PC-9 (cell line): ENCODE measurements around the gene AGAP1. TPM values are rescaled to one million over a fixed set of nuclear protein-coding genes. Genes with fewer than 3 reads are reported as not detected.

Experiments used
- BruUV-seq: library from RNA; stranded (reverse); fragments of 400-500 nt; replicated peaks from 2 replicates; lab custom pipeline; 2021; lab: Mats Ljungman, UMichigan
- CTCF ChIA-PET: fragments of 300-600 bp; sonication (Branson Sonifier 250); formaldehyde crosslinking; loops from one replicate; lab custom pipeline; 2022; ENCODE audit warnings: antibody characterized with exemption; lab: Charles Lee
- POLR2A ChIA-PET: fragments of 300-600 bp; sonication (Branson Sonifier 250); formaldehyde crosslinking; loops from one replicate; lab custom pipeline; 2022; ENCODE audit warnings: antibody characterized with exemption; ENCODE audit not compliant: unreplicated experiment; lab: Charles Lee
- DNase-seq, 2 experiments: peaks; one replicate each; pipeline versions ENCODE4 v3.0.0 to v3.0.0-alpha.2; 2015 to 2022; ENCODE audit warnings: mixed read lengths in 1 of 2
- H2AFZ ChIP-seq: fragments of 200-600 bp; sonication (generic); 2 replicates; pipeline ENCODE4 v1.8.1; 2017; ENCODE audit warnings: antibody characterized with exemption
- H3F3A ChIP-seq: fragments of 200-600 bp; sonication (generic); 2 replicates; pipeline ENCODE4 v1.8.1; 2017; ENCODE audit warnings: antibody characterized with exemption, mild to moderate bottlenecking, low read depth; ENCODE audit not compliant: insufficient read depth
- H3K27ac ChIP-seq: fragments of 200-600 bp; sonication (generic); 2 replicates; pipeline ENCODE4 v1.6.1; 2016; ENCODE audit warnings: mixed run types
- H3K27me3 ChIP-seq: fragments of 200-600 bp; sonication (generic); 2 replicates; pipeline ENCODE4 v1.6.1; 2016; ENCODE audit warnings: low read depth, mixed run types; ENCODE audit not compliant: insufficient read depth
- H3K36me3 ChIP-seq: fragments of 200-600 bp; sonication (generic); 2 replicates; pipeline ENCODE4 v1.6.1; 2016; ENCODE audit warnings: low read depth, mixed run types
- H3K4me1 ChIP-seq: fragments of 200-600 bp; sonication (generic); replicated peaks from 2 replicates; pipeline ENCODE4 v1.6.1; 2016; ENCODE audit warnings: mixed run types; ENCODE audit not compliant: insufficient read depth
- H3K4me2 ChIP-seq: fragments of 200-600 bp; sonication (generic); 2 replicates; pipeline ENCODE4 v1.6.1; 2017; ENCODE audit warnings: mixed run types
- H3K4me3 ChIP-seq: fragments of 200-600 bp; sonication (generic); 2 replicates; pipeline ENCODE4 v1.6.1; 2016; ENCODE audit warnings: mixed run types
- H3K79me2 ChIP-seq: fragments of 200-600 bp; sonication (generic); 2 replicates; pipeline ENCODE4 v1.6.1; 2017; ENCODE audit warnings: low read depth, mixed run types
- H3K9me2 ChIP-seq: fragments of 200-600 bp; sonication (generic); 2 replicates; pipeline ENCODE4 v1.8.1; 2017; ENCODE audit warnings: mild to moderate bottlenecking; ENCODE audit not compliant: insufficient read depth
- H3K9me3 ChIP-seq: fragments of 200-600 bp; sonication (generic); 2 replicates; pipeline ENCODE4 v1.8.1; 2016; ENCODE audit warnings: low read depth; ENCODE audit not compliant: insufficient read depth
- H4K20me1 ChIP-seq: fragments of 200-600 bp; sonication (generic); 2 replicates; pipeline ENCODE4 v1.8.1; 2017; ENCODE audit not compliant: insufficient read depth
- EZH2 ChIP-seq: fragments of 200-600 bp; sonication (generic); IDR thresholded peaks from 2 replicates; pipeline ENCODE4 v1.8.0; 2017; ENCODE audit warnings: antibody characterized with exemption, low read depth
- intact Hi-C: fragments of 100-400 bp; cut with micrococcal nuclease; formaldehyde crosslinking; loops from one replicate; pipeline ENCODE4 v1.10.0; 2022; ENCODE audit not compliant: unreplicated experiment
- total RNA-seq: library from RNA; stranded (reverse); gene quantifications from 2 replicates; pipeline ENCODE4 v1.2.3, GENCODE V29; 2021
- TF ChIP-seq, protein P1 (sequence below): fragments of 200-600 bp; sonication (generic); conservative IDR thresholded peaks from 2 replicates; pipeline ENCODE4 v1.6.1; 2017; ENCODE audit warnings: mixed run types, antibody characterized with exemption, mild to moderate bottlenecking, moderate library complexity

Gene AGAP1
- total RNA-seq, 1 experiment from 2014 or later: 91.4 TPM

DNA sequence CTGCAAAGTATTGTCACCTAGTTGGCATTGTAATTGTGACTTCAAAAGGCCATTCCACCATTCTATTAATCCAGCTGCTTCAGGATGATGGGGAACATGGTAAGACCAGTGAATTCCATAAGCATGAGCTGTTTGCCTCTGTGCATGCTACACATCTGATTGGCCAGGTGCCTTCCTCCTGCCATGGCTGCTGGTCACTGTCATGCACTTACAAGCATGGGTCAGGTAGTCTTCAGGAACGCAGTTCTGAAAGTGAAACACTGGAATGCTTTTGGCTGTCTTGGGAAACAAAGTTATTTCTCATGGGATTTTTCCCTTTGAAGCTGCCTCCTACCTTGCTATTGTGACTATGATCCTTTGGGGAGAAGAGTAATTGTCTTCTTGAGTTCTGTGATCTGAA lies 406.8 kb downstream of the AGAP1 start:
- Histone ChIP-seq H3K79me2 (no peaks in the 10 kb centered on the region), H3K4me3 (no peak overlapping the region), H3K36me3 (no peaks in the 10 kb centered on the region; the same call in 1 of the 2 replicates), H2AFZ (no peak overlapping the region), H3F3A (no peaks in the 10 kb centered on the region; the same call in 1 of the 2 replicates), H4K20me1 (peaks cover 5% of the 10 kb centered on the region; the same call in 1 of the 2 replicates), H3K9me2 (no peaks in the 10 kb centered on the region), H3K4me1 (no peaks in the 10 kb centered on the region), H3K9me3 (no peaks in the 10 kb centered on the region), H3K27ac (no peak overlapping the region), H3K4me2 (no peak overlapping the region), H3K27me3 (no peaks in the 10 kb centered on the region)
- TF ChIP-seq EZH2: no peak
- TF ChIP-seq, protein P1, sequence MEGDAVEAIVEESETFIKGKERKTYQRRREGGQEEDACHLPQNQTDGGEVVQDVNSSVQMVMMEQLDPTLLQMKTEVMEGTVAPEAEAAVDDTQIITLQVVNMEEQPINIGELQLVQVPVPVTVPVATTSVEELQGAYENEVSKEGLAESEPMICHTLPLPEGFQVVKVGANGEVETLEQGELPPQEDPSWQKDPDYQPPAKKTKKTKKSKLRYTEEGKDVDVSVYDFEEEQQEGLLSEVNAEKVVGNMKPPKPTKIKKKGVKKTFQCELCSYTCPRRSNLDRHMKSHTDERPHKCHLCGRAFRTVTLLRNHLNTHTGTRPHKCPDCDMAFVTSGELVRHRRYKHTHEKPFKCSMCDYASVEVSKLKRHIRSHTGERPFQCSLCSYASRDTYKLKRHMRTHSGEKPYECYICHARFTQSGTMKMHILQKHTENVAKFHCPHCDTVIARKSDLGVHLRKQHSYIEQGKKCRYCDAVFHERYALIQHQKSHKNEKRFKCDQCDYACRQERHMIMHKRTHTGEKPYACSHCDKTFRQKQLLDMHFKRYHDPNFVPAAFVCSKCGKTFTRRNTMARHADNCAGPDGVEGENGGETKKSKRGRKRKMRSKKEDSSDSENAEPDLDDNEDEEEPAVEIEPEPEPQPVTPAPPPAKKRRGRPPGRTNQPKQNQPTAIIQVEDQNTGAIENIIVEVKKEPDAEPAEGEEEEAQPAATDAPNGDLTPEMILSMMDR: no peak
- ChIA-PET POLR2A (interaction anchor here (0.7 kb wide), 1 partner anchor 11 kb away, joined by 5 read pairs; no protein-coding TSS in a partner anchor), CTCF (no interaction called here)
- intact Hi-C loops: no loop called here
- BruUV-seq: no TSS peak
- no peak for DNase-seq

DNA sequence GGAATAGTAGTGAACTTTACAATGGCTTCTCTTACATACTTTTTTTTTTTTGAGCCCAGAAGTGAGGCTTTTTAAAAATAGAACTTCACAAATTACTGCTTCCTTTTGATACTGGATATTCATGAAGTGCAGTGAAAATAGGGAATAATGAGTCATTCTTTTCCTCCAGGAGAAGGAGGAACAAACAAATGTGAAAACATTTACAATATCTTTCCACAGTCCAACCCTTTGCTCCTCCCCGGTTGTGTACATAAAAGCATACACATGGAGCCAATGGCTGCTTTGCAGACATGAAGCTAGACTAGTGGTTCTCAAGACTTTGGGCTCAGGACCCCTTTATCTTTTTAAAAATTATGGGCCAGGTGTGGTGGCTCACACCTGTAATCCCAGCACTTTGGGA lies 407.4 kb downstream of the AGAP1 start:
- POLR2A ChIA-PET: no interaction called here
- H3K27ac ChIP-seq: no peak overlapping the region

DNA sequence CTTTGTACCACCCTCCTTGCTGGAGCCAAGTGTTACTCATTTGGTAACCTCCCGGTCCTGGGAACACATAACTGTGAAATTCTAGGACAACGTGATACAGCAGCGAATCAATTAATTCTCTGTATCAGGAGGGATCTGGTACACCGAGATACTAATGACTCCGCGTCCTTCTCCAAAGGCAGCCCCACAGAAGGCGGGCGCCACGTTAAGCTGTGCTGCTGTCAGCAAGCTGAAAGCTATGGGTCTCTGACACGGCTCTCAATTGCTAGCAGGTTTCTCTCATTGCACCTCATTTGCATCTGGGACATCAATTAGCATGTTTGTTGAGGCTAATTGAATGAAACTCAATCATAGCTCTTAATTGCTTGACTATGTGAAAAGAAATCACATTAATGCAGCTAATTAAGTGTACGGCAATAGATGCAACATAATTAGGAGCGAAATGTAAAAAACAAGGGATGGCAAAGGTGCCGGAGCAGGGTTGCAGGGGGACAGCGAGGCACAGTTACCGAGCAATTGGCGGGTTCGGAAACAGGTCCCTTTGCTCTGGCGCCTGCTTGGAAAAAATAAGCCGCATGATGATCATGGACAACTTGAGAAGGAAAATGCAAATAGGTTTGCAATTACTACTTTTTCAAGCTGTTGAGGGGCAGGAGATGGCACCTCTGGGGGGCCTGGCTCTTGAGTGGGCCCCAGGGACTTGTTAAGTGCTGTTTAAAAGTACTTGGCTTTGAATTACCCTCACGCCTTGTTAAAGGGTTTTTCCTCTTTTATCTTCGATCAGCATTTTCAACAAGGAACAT lies 410.1 kb downstream of the AGAP1 start:
- no peak overlapping the region for H2AFZ ChIP-seq
- no peaks in the 10 kb centered on the region for H3K9me3 ChIP-seq
- H4K20me1 ChIP-seq: peaks cover 5% of the 10 kb centered on the region; the same call in 1 of the 2 replicates
- no peak for DNase-seq
- H3K4me2 ChIP-seq: no peak overlapping the region
- H3F3A ChIP-seq: no peaks in the 10 kb centered on the region; the same call in 1 of the 2 replicates
- ChIA-PET POLR2A (no interaction called here), CTCF (no interaction called here)
- no TSS peak for BruUV-seq
- H3K9me2 ChIP-seq: no peaks in the 10 kb centered on the region
- no peak overlapping the region for H3K4me3 ChIP-seq
- 0 out of 2 replicates have a peak, but pooled peaks cover 7% of the 10 kb centered on the region for H3K36me3 ChIP-seq
- intact Hi-C loops: no loop called here
- no peak overlapping the region for H3K27ac ChIP-seq
- no peaks in the 10 kb centered on the region for H3K27me3 ChIP-seq
- H3K4me1 ChIP-seq: no peaks in the 10 kb centered on the region
- TF ChIP-seq EZH2: no peak
- TF ChIP-seq, protein P1: no peak
- no peaks in the 10 kb centered on the region for H3K79me2 ChIP-seq

More for the DNA sequence above, 407.4 kb downstream of the AGAP1 start:
- Histone ChIP-seq H3K4me1 (no peaks in the 10 kb centered on the region), H3K9me2 (no peaks in the 10 kb centered on the region), H3K4me2 (no peak overlapping the region), H3K4me3 (no peak overlapping the region), H3K79me2 (no peaks in the 10 kb centered on the region), H3K9me3 (no peaks in the 10 kb centered on the region), H2AFZ (no peak overlapping the region), H3F3A (no peaks in the 10 kb centered on the region; the same call in 1 of the 2 replicates), H3K36me3 (no peaks in the 10 kb centered on the region; the same call in 1 of the 2 replicates), H3K27me3 (no peaks in the 10 kb centered on the region), H4K20me1 (peaks cover 5% of the 10 kb centered on the region; the same call in 1 of the 2 replicates)
- intact Hi-C loops: no loop called here
- no peak for DNase-seq
- CTCF ChIA-PET: no interaction called here
- no TSS peak for BruUV-seq
- TF ChIP-seq EZH2: no peak
- TF ChIP-seq, protein P1: no peak
